Activated T-cell treated with anti-CD3 and anti-CD28 coated beads, Interleukin-2, amount 50 U/mL, for 48 hours (primary cell): ENCODE data around the gene GPAM.

Experiments used
- DNase-seq, 2 experiments: peaks; one replicate each; pipeline ENCODE4 v3.0.0-alpha.2; 2020

Gene GPAM

GRCh38 chr10:112176543-112176942 is 7.0 kb downstream of the GPAM start:
- no peak for DNase-seq

- no peak for DNase-seq
Measured at GRCh38 chr10:112175409-112175808, 8.2 kb downstream of the GPAM start.

GRCh38 chr10:112173206-112173605 is 10.4 kb downstream of the GPAM start:
- no peak for DNase-seq

GRCh38 chr10:112168733-112169132 is 14.8 kb downstream of the GPAM start:
- no peak for DNase-seq

GRCh38 chr10:112166800-112167199 is 16.8 kb downstream of the GPAM start:
- no peak for DNase-seq

- DNase-seq = no peak
Measured at GRCh38 chr10:112161757-112162518, 21.6 kb downstream of the GPAM start.

- no peak for DNase-seq
Measured at GRCh38 chr10:112160834-112161233, 22.7 kb downstream of the GPAM start.

GRCh38 chr10:112159469-112159868 is 24.1 kb downstream of the GPAM start:
- no peak for DNase-seq

GRCh38 chr10:112151524-112152039 is 32.0 kb downstream of the GPAM start:
- DNase-seq = no peak

- no peak for DNase-seq
Measured at GRCh38 chr10:112148331-112148730, 35.2 kb downstream of the GPAM start.

- no peak for DNase-seq
Measured at GRCh38 chr10:112146799-112147198, 36.8 kb downstream of the GPAM start.

GRCh38 chr10:112145263-112145662 is 38.3 kb downstream of the GPAM start:
- DNase-seq = no peak

- no peak for DNase-seq
Measured at GRCh38 chr10:112143420-112143819, 40.1 kb downstream of the GPAM start.

- no peak for DNase-seq
Measured at GRCh38 chr10:112141292-112141691, 42.3 kb downstream of the GPAM start.

- peak; percentile 89 to 90 for DNase-seq
Measured at GRCh38 chr10:112140110-112140970, 43.2 kb downstream of the GPAM start.

GRCh38 chr10:112139176-112139575 is 44.4 kb downstream of the GPAM start:
- no peak for DNase-seq

- DNase-seq = peak; percentile 82 to 83
Measured at GRCh38 chr10:112137154-112137987, 46.2 kb downstream of the GPAM start.

- DNase-seq = no peak
Measured at GRCh38 chr10:112136486-112137153, 46.9 kb downstream of the GPAM start.

GRCh38 chr10:112135604-112136003 is 48.0 kb downstream of the GPAM start:
- no peak for DNase-seq

GRCh38 chr10:112132435-112132834 is 51.1 kb downstream of the GPAM start:
- DNase-seq = no peak

GRCh38 chr10:112131996-112132395 is 51.6 kb downstream of the GPAM start:
- DNase-seq = no peak

- DNase-seq = no peak
Measured at GRCh38 chr10:112131346-112131745, 52.2 kb downstream of the GPAM start.
